OCI-LY7 (cell line): ENCODE results near the gene SNX10.

Experiments
- CTCF ChIP-seq: fragments of 200-600 bp; sonication (generic); conservative IDR thresholded peaks from 2 replicates; pipeline ENCODE4 v1.5.1; 2014; ENCODE audit warnings: mild to moderate bottlenecking, antibody characterized with exemption, low read length, moderate library complexity, mixed read lengths
- EZH2phosphoT487 ChIP-seq: fragments of 200-600 bp; sonication (generic); IDR thresholded peaks from 2 replicates; pipeline ENCODE4 v1.6.1; 2018; ENCODE audit warnings: low read depth, borderline replicate concordance, mild to moderate bottlenecking, mixed run types, antibody characterized with exemption, low read length, moderate library complexity, mixed read lengths

- TF ChIP-seq CTCF (no peak), EZH2phosphoT487 (no peak)
Measured at GRCh38 chr7:26320878-26321277, 29.2 kb downstream of the SNX10 start.
